ENCODE results near the gene PSD2.

The PSD2 gene

DNA sequence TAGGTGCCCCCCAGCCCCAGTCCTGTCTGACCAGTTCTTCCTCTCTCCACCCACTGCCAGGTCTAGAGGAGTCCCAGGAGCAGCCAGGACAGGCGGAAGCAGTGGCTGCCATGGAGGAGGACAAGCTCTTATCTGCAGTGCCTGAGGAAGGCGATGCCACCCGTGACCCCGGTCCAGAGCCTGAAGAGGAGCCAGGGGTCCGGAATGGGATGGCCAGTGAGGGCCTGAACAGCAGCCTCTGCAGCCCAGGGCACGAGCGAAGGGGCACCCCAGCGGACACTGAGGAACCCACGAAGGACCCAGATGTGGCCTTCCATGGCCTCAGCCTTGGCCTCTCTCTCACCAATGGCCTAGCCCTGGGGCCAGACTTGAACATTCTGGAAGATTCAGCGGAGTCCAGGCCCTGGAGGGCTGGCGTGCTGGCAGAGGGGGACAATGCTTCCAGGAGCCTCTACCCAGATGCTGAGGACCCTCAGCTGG is 13.8 kb downstream of the PSD2 start:
- TF ChIP-seq, protein P1, sequence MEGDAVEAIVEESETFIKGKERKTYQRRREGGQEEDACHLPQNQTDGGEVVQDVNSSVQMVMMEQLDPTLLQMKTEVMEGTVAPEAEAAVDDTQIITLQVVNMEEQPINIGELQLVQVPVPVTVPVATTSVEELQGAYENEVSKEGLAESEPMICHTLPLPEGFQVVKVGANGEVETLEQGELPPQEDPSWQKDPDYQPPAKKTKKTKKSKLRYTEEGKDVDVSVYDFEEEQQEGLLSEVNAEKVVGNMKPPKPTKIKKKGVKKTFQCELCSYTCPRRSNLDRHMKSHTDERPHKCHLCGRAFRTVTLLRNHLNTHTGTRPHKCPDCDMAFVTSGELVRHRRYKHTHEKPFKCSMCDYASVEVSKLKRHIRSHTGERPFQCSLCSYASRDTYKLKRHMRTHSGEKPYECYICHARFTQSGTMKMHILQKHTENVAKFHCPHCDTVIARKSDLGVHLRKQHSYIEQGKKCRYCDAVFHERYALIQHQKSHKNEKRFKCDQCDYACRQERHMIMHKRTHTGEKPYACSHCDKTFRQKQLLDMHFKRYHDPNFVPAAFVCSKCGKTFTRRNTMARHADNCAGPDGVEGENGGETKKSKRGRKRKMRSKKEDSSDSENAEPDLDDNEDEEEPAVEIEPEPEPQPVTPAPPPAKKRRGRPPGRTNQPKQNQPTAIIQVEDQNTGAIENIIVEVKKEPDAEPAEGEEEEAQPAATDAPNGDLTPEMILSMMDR (IDR thresholded peaks at IDR 0.05; ENCODE audit: extremely low read depth, missing control alignments) = no peak
- DNase-seq (ENCODE audit: low spot score) = no peak

DNA sequence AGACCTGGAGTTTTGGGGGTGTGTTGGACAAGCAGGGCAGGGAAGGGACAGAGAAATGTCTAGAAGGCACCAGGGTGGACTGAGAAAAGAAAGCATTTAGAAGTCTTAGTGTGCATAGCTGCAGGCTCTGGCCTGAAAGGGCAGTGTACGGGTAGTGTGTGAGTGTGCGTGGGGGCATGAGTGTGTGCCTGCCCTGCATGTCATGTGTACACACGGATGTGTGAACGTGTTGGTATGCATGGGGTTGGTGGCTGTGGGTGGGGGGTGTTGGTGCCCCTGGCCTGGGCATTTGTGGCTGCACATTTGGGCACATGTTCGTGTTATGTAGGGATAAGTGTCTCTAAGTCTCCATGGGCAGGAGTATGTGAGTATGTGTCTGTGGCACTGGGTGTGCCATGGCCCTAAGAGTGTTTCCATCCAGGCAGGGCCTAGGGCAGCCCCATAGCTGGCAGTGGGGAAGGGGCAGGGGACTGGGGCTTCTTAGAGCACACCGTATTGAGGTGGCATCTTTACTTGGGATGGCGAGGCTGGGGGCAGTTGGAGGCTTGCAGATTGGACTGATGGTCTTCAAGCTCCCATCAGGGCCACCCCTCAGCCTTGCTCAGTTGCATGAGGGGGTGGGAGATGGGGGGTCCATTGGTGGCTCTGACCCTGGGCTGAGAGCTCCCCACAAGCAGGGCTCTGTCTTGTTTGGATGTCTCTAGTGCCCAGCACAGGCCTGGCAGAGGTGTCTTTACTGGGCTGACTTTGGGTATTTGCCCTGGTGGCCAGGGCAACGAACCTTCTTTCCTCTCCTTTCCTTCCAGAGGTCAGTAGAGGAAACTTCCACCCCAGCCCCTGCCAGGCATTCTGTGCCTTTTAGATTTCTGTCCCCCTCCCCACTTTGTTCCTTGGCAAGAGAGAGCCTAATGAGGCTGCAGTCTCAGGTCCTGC is 15.0 kb downstream of the PSD2 start:
- TF ChIP-seq, protein P1 (IDR thresholded peaks at IDR 0.05; ENCODE audit: extremely low read depth, missing control alignments) = no peak
- no peak for DNase-seq (ENCODE audit: low spot score)

DNA sequence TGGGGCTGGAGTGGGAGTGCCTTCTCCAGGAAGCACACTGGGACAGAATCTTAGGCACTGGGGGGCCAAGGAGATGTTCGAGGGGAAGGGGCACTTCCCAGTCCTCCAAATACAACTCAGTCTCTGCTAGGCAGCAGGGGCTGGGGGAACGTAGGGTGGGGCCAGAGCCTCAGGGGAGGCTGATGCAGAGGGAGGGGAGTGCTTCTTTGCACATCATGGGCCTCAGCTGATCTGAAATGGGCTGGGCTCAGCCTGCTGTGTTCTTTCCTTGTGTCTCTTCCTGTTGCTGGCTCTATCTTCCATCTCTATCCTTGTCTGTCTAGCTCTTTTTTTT is 15.6 kb downstream of the PSD2 start:
- no peak for DNase-seq (ENCODE audit: low spot score)
- TF ChIP-seq, protein P1 (IDR thresholded peaks at IDR 0.05; ENCODE audit: extremely low read depth, missing control alignments) = no peak

DNA sequence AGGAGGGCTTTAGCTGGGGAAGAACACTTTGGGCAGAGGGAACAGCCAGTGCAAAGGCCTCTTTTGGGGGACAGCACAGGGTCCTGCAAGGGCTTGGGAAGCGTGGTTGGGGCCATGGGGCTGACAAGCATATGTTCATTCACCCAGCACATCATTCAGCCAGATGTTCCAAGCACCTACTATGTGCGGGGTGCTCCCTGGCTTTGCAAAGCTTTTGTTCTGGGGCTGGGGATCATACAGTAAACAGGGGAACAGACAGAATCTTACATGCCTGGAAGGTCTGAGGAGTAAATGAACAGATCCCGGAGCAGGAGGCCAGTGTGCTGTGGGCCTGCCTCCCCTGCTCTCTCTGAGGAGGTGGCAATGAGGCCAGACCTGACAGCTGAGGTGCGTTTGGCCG is 16.7 kb downstream of the PSD2 start:
- TF ChIP-seq, protein P1 (IDR thresholded peaks at IDR 0.05; ENCODE audit: extremely low read depth, missing control alignments) = no peak
- DNase-seq (ENCODE audit: low spot score) = no peak

DNA sequence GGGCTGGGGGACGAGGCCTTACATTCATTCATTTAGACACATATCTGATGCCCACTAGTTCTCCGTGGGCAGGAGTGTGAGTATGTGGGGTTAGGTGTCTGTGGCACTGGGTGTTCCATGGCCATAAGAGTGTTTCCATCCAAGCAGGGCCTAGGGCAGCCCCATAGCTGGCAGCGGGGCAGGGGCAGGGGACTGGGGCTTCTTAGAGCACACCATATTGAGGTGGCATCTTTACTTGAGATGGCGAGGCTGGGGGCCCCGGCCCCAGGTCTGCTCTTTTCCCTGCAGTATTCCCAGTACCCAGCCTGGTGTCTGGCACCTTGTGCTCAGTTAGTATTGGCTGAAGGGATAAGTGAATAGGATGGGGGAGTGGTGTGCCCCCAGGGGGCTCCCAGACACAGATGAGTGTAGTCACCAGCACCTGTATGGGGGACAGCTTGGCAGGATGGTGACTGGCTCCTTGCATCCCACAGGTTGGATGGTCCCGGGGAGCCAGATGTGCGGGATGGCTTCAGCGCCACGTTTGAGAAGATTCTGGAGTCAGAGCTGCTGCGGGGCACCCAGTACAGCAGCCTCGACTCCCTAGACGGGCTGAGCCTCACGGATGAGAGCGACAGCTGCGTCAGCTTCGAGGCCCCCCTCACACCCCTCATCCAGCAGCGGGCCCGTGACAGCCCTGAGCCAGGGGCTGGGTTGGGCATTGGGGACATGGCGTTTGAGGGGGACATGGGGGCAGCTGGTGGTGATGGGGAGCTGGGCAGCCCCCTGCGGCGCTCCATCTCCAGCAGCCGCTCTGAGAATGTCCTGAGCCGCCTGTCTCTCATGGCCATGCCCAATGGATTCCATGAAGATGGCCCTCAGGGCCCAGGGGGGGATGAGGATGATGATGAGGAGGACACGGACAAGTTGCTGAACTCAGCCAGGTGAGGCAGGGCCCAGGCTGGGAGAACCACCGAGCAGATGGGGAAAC is 17.5 kb downstream of the PSD2 start:
- TF ChIP-seq, protein P1 (IDR thresholded peaks at IDR 0.05; ENCODE audit: extremely low read depth, missing control alignments) = no peak
- no peak for DNase-seq (ENCODE audit: low spot score)

DNA sequence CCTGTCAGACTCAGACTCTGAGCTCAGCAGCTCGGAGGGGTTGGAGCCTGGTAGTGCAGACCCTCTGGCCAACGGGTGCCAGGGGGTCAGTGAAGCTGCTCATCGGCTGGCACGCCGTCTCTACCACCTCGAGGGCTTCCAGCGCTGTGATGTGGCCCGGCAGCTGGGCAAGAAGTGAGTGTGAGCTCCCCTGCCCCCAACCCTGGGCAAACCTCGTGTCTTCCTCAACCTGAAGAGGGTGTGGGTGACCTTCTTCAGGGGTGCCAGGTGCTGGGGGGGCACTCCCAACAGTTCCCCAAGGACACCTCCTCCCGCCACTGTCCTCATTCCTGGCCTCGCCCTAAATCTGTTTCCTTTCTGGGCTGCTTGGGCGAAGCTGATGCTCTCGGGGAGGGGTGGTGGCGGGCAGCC is 18.6 kb downstream of the PSD2 start:
- TF ChIP-seq, protein P1 (IDR thresholded peaks at IDR 0.05; ENCODE audit: extremely low read depth, missing control alignments) = no peak
- DNase-seq (ENCODE audit: low spot score) = no peak
